GM13976 (cell line): Measurements from ENCODE around the gene ZIC5.
"Not testable (repeated sequence)": the region's sequence is repeated elsewhere in the genome, so short reads cannot be mapped to it uniquely, and the experiment has no call there.

Experiments
- DNase-seq: peaks from one replicate; pipeline ENCODE4 v3.0.0; 2012; ENCODE audit warnings: low spot score
- CTCF ChIP-seq: IDR thresholded peaks from 2 replicates; pipeline ENCODE4 v1.5.1; 2012; ENCODE audit warnings: borderline replicate concordance, mild to moderate bottlenecking; ENCODE audit not compliant: insufficient read depth; ENCODE audit errors: extremely low read depth, missing control alignments, control extremely low read depth
- in situ Hi-C: fragments of 300-500 bp; cut with MboI; formaldehyde crosslinking; loops from one replicate; pipeline ENCODE4 v1.12.0; 2022; ENCODE audit warnings: low sequenced_read_pairs, mixed read lengths, inconsistent platforms; ENCODE audit not compliant: unreplicated experiment

The ZIC5 gene

DNA sequence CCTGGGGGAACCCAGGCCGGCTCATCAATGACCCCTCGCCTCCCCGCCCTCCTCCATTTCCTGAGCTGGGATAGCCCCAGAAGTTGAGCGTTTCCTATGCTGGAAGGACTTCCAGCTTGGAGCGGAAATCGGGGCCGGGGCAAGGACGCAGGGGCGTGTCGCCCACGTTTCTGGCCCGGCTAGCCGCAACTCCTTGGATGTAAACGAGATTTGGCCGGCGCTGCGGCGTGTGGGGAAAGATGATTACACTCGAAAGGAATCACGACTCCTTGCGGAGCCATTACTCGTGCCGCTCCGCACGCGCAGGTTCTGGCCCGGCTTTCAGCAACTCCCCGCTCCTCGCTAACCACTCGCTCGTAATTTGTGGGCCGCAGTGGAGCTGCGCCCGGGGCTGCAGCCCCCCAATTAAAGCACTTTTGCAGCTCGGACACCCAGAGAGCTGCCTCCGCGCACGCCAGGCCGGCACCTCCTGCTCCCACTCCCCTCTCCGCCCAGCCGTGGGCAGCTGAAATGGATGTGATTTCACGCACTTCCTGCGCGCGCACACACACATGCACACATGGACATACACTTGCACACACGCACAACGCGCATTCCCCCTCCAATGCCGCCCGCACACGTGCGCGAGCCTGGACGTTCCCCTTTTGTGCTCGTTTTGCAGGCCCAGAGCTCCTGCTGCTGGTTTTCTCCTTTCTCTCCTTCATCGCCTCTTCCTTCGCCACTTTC, 15.7 kb downstream of the ZIC5 start:
- no peak for TF ChIP-seq CTCF
- no peak for DNase-seq
- in situ Hi-C loops = no loop called here

GRCh38 chr13:99955107-99955746, 16.3 kb downstream of the ZIC5 start:
- no peak for TF ChIP-seq CTCF
- in situ Hi-C loops = no loop called here

DNA sequence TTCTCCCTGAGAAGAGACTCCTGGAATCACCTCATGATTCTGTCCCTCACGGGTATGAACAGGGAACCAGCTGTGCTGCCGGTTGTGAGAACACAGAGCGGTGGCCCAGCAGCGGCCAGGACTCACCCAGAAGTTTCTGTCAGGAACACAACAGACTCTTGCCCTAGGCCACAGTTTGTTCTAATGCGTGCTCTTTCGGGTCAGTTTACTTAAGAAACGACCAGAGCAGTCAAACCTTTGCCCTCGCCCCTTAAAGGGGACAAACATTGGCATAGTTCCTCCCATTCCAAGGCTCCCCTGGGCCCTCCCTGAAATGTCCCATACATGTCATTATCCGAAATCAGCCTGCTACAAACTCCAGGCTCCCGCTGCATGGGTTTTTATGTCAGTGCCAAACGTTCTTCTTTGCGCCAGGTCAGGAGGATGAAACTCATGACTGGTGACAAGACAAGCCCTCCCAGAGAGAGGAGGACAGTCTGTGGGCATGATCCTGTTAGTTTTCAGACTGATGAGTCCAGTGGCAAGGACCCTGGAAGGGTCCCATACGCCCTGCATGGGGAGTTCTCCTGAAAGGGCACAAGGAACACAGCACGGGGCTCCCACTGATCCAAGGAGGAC, 18.3 kb downstream of the ZIC5 start:
- no peak for TF ChIP-seq CTCF
- in situ Hi-C loops = no loop called here
- DNase-seq = no peak

More at GRCh38 chr13:99955107-99955746, 16.3 kb downstream of the ZIC5 start:
- no peak for DNase-seq

GRCh38 chr13:99951666-99952065, 19.9 kb downstream of the ZIC5 start:
- DNase-seq, in situ Hi-C loops: not testable (repeated sequence)

GRCh38 chr13:99949679-99950413, 21.7 kb downstream of the ZIC5 start:
- DNase-seq = no peak
- TF ChIP-seq CTCF = no peak
- in situ Hi-C loops = no loop called here

GRCh38 chr13:99948907-99949678, 22.5 kb downstream of the ZIC5 start:
- no peak for TF ChIP-seq CTCF
- in situ Hi-C loops = no loop called here
- DNase-seq = no peak
